WTC11 (cell line): ENCODE results near the gene CELF2. TPM values are rescaled to one million over a fixed set of nuclear protein-coding genes. Genes with fewer than 3 reads are reported as not detected.

Experiments used
- ATAC-seq: fragments of 200-7000 bp; cut with Tn5 transposase; 2 replicates; pipeline ENCODE4 v1.10.0; 2021; ENCODE audit warnings: mild to moderate bottlenecking, moderate library complexity
- CTCF ChIA-PET: fragments of 300-600 bp; sonication (Branson Sonifier 250); formaldehyde crosslinking; loops from one replicate; lab custom pipeline; 2021; ENCODE audit warnings: antibody characterized with exemption; lab: Charles Lee
- POLR2A ChIA-PET: fragments of 350-600 bp; sonication (Branson Sonifier 250); formaldehyde crosslinking; loops from one replicate; lab custom pipeline; 2021; ENCODE audit warnings: antibody characterized with exemption; lab: Charles Lee
- DNase-seq: peaks from one replicate; pipeline ENCODE4 v3.0.0; 2021; ENCODE audit warnings: low spot score
- H3K27ac Mint-ChIP-seq: 2 replicates; pipeline ENCODE4 v1.8.0; 2021; ENCODE audit warnings: mixed read lengths
- H3K27me3 Mint-ChIP-seq: 2 replicates; pipeline ENCODE4 v1.8.0; 2021; ENCODE audit warnings: low read depth, mild to moderate bottlenecking, moderate library complexity, mixed read lengths
- H3K36me3 Mint-ChIP-seq: 2 replicates; pipeline ENCODE4 v1.8.0; 2021; ENCODE audit warnings: mixed read lengths
- H3K4me1 Mint-ChIP-seq: 2 replicates; pipeline ENCODE4 v1.8.0; 2022; ENCODE audit warnings: mixed read lengths
- H3K4me3 Mint-ChIP-seq: 2 replicates; pipeline ENCODE4 v1.8.0; 2021; ENCODE audit warnings: mild to moderate bottlenecking, moderate library complexity, mixed read lengths
- H3K9me3 Mint-ChIP-seq: 2 replicates; pipeline ENCODE4 v1.8.0; 2021; ENCODE audit warnings: mixed read lengths
- FOXP1 ChIP-seq: sonication (generic); formaldehyde crosslinking; IDR thresholded peaks from 2 replicates; pipeline ENCODE4 v1.8.0; 2022; ENCODE audit warnings: missing genetic modification reagents, mild to moderate bottlenecking, moderate library complexity, borderline replicate concordance
- IRF2 ChIP-seq: sonication (generic); formaldehyde crosslinking; IDR thresholded peaks from 2 replicates; pipeline ENCODE4 v1.8.0; 2022; ENCODE audit warnings: low read depth, missing genetic modification reagents, borderline replicate concordance
- MYBL2 ChIP-seq: sonication (generic); formaldehyde crosslinking; IDR thresholded peaks from 2 replicates; pipeline ENCODE4 v1.8.1; 2023; ENCODE audit warnings: mild to moderate bottlenecking, moderate library complexity, missing genetic modification reagents
- NFE2L1 ChIP-seq: sonication (generic); formaldehyde crosslinking; IDR thresholded peaks from 2 replicates; pipeline ENCODE4 v1.8.1; 2023; ENCODE audit warnings: missing genetic modification reagents
- OVOL2 ChIP-seq: fragments of 250-450 bp; sonication (Bioruptor Pico); IDR thresholded peaks from 2 replicates; pipeline ENCODE4 v1.9.0; 2021; ENCODE audit warnings: mild to moderate bottlenecking, borderline replicate concordance
- PRRX2 ChIP-seq: fragments of 250-450 bp; sonication (Bioruptor Pico); IDR thresholded peaks from 2 replicates; pipeline ENCODE4 v1.8.0; 2021; ENCODE audit warnings: mild to moderate bottlenecking
- SOX15 ChIP-seq: fragments of 250-450 bp; sonication (Bioruptor Pico); IDR thresholded peaks from 2 replicates; pipeline ENCODE4 v1.9.0; 2021; ENCODE audit warnings: mild to moderate bottlenecking
- TEAD4 ChIP-seq: sonication (generic); formaldehyde crosslinking; IDR thresholded peaks from 2 replicates; pipeline ENCODE4 v1.8.0; 2022; ENCODE audit warnings: mild to moderate bottlenecking, missing genetic modification reagents
- ZNF121 ChIP-seq: sonication (generic); formaldehyde crosslinking; IDR thresholded peaks from 2 replicates; pipeline ENCODE4 v1.8.0; 2023; ENCODE audit warnings: missing genetic modification reagents
- total RNA-seq: library from RNA; stranded (reverse); gene quantifications from 3 replicates; pipeline ENCODE4 v1.2.3, GENCODE V29; 2021
- TF ChIP-seq, protein P1 (sequence below): sonication (generic); formaldehyde crosslinking; IDR thresholded peaks from 2 replicates; pipeline ENCODE4 v1.8.0; 2022; ENCODE audit warnings: mild to moderate bottlenecking, missing genetic modification reagents
- TF ChIP-seq, protein P2 (sequence below): sonication (generic); formaldehyde crosslinking; IDR thresholded peaks from 2 replicates; pipeline ENCODE4 v1.8.1; 2022; ENCODE audit warnings: low read depth, missing genetic modification reagents, borderline replicate concordance
- TF ChIP-seq, protein P3 (sequence below): sonication (generic); formaldehyde crosslinking; IDR thresholded peaks from 2 replicates; pipeline ENCODE4 v1.8.1; 2023; ENCODE audit warnings: mild to moderate bottlenecking, missing genetic modification reagents
- TF ChIP-seq, protein P4 (sequence below): fragments of 250-450 bp; sonication (Bioruptor Pico); IDR thresholded peaks from 2 replicates; pipeline ENCODE4 v1.9.0; 2021; ENCODE audit warnings: mild to moderate bottlenecking
- TF ChIP-seq, protein P5 (sequence below): sonication (generic); formaldehyde crosslinking; IDR thresholded peaks from 2 replicates; pipeline ENCODE4 v1.8.1; 2023; ENCODE audit warnings: mild to moderate bottlenecking, missing genetic modification reagents, moderate library complexity
- TF ChIP-seq, protein P6 (sequence below): sonication (generic); formaldehyde crosslinking; IDR thresholded peaks from 2 replicates; pipeline ENCODE4 v1.8.0; 2022; ENCODE audit warnings: mild to moderate bottlenecking, missing genetic modification reagents
- TF ChIP-seq, protein P7 (sequence below): sonication (generic); formaldehyde crosslinking; IDR thresholded peaks from 2 replicates; pipeline ENCODE4 v1.8.1; 2023; ENCODE audit warnings: mild to moderate bottlenecking, missing genetic modification reagents, borderline replicate concordance
- TF ChIP-seq, protein P8 (sequence below): fragments of 250-450 bp; sonication (Bioruptor Pico); IDR thresholded peaks from 2 replicates; pipeline ENCODE4 v1.9.0; 2021; ENCODE audit warnings: mild to moderate bottlenecking, borderline replicate concordance
- TF ChIP-seq, protein P9 (sequence below): fragments of 250-450 bp; sonication (Bioruptor Pico); IDR thresholded peaks from 2 replicates; pipeline ENCODE4 v1.9.0; 2021; ENCODE audit warnings: mild to moderate bottlenecking

Gene CELF2
- total RNA-seq, 1 experiment from 2014 or later = 24.6 TPM

DNA sequence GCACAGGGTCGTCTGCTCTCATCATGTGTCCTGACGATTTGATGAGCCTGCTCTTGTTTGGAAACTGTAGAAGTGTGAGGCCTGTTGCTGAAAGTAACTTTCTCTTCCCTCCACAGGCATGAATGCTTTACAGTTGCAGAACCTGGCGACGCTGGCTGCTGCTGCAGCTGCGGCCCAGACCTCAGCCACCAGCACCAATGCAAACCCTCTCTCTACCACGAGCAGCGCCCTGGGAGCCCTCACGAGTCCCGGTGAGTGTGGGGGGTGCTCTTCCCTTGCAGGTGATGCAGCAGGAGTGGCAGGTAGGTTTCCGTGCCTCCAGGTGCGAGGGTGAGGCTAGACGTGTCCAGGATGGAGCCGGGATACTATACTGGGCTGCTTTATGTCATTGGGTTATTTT lies 270.6 kb downstream of the CELF2 start:
- CTCF ChIA-PET = no interaction called here

More for the DNA sequence above, 270.6 kb downstream of the CELF2 start:
- no peaks in the 10 kb centered on the region for H3K9me3 Mint-ChIP-seq
- POLR2A ChIA-PET = no interaction called here
- peaks cover 8% of the 10 kb centered on the region for H3K4me1 Mint-ChIP-seq
- H3K27ac Mint-ChIP-seq = no peak overlapping the region
- H3K27me3 Mint-ChIP-seq = no peaks in the 10 kb centered on the region
- H3K36me3 Mint-ChIP-seq = 0 out of 2 replicates have a peak, but pooled peaks cover 3% of the 10 kb centered on the region
- TF ChIP-seq SOX15 (CRISPR knock-in tag) (no peak), TEAD4 (CRISPR knock-in tag) (no peak), FOXP1 (no peak), IRF2 (no peak), MYBL2 (CRISPR knock-in tag) (no peak), OVOL2 (CRISPR knock-in tag) (no peak), NFE2L1 (CRISPR knock-in tag) (no peak), ZNF121 (CRISPR knock-in tag) (no peak), PRRX2 (CRISPR knock-in tag) (no peak)
- TF ChIP-seq, protein P1, sequence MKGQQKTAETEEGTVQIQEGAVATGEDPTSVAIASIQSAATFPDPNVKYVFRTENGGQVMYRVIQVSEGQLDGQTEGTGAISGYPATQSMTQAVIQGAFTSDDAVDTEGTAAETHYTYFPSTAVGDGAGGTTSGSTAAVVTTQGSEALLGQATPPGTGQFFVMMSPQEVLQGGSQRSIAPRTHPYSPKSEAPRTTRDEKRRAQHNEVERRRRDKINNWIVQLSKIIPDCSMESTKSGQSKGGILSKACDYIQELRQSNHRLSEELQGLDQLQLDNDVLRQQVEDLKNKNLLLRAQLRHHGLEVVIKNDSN (CRISPR knock-in tag) = no peak
- TF ChIP-seq, protein P2, sequence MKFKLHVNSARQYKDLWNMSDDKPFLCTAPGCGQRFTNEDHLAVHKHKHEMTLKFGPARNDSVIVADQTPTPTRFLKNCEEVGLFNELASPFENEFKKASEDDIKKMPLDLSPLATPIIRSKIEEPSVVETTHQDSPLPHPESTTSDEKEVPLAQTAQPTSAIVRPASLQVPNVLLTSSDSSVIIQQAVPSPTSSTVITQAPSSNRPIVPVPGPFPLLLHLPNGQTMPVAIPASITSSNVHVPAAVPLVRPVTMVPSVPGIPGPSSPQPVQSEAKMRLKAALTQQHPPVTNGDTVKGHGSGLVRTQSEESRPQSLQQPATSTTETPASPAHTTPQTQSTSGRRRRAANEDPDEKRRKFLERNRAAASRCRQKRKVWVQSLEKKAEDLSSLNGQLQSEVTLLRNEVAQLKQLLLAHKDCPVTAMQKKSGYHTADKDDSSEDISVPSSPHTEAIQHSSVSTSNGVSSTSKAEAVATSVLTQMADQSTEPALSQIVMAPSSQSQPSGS = no peak
- TF ChIP-seq, protein P3, sequence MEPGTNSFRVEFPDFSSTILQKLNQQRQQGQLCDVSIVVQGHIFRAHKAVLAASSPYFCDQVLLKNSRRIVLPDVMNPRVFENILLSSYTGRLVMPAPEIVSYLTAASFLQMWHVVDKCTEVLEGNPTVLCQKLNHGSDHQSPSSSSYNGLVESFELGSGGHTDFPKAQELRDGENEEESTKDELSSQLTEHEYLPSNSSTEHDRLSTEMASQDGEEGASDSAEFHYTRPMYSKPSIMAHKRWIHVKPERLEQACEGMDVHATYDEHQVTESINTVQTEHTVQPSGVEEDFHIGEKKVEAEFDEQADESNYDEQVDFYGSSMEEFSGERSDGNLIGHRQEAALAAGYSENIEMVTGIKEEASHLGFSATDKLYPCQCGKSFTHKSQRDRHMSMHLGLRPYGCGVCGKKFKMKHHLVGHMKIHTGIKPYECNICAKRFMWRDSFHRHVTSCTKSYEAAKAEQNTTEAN (CRISPR knock-in tag) = no peak
- TF ChIP-seq, protein P4, sequence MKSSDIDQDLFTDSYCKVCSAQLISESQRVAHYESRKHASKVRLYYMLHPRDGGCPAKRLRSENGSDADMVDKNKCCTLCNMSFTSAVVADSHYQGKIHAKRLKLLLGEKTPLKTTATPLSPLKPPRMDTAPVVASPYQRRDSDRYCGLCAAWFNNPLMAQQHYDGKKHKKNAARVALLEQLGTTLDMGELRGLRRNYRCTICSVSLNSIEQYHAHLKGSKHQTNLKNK (CRISPR knock-in tag) = no peak
- TF ChIP-seq, protein P5, sequence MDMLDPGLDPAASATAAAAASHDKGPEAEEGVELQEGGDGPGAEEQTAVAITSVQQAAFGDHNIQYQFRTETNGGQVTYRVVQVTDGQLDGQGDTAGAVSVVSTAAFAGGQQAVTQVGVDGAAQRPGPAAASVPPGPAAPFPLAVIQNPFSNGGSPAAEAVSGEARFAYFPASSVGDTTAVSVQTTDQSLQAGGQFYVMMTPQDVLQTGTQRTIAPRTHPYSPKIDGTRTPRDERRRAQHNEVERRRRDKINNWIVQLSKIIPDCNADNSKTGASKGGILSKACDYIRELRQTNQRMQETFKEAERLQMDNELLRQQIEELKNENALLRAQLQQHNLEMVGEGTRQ (CRISPR knock-in tag) = no peak
- TF ChIP-seq, protein P6, sequence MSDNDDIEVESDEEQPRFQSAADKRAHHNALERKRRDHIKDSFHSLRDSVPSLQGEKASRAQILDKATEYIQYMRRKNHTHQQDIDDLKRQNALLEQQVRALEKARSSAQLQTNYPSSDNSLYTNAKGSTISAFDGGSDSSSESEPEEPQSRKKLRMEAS (CRISPR knock-in tag) = no peak
- TF ChIP-seq, protein P7, sequence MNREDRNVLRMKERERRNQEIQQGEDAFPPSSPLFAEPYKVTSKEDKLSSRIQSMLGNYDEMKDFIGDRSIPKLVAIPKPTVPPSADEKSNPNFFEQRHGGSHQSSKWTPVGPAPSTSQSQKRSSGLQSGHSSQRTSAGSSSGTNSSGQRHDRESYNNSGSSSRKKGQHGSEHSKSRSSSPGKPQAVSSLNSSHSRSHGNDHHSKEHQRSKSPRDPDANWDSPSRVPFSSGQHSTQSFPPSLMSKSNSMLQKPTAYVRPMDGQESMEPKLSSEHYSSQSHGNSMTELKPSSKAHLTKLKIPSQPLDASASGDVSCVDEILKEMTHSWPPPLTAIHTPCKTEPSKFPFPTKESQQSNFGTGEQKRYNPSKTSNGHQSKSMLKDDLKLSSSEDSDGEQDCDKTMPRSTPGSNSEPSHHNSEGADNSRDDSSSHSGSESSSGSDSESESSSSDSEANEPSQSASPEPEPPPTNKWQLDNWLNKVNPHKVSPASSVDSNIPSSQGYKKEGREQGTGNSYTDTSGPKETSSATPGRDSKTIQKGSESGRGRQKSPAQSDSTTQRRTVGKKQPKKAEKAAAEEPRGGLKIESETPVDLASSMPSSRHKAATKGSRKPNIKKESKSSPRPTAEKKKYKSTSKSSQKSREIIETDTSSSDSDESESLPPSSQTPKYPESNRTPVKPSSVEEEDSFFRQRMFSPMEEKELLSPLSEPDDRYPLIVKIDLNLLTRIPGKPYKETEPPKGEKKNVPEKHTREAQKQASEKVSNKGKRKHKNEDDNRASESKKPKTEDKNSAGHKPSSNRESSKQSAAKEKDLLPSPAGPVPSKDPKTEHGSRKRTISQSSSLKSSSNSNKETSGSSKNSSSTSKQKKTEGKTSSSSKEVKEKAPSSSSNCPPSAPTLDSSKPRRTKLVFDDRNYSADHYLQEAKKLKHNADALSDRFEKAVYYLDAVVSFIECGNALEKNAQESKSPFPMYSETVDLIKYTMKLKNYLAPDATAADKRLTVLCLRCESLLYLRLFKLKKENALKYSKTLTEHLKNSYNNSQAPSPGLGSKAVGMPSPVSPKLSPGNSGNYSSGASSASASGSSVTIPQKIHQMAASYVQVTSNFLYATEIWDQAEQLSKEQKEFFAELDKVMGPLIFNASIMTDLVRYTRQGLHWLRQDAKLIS (CRISPR knock-in tag) = no peak
- TF ChIP-seq, protein P8, sequence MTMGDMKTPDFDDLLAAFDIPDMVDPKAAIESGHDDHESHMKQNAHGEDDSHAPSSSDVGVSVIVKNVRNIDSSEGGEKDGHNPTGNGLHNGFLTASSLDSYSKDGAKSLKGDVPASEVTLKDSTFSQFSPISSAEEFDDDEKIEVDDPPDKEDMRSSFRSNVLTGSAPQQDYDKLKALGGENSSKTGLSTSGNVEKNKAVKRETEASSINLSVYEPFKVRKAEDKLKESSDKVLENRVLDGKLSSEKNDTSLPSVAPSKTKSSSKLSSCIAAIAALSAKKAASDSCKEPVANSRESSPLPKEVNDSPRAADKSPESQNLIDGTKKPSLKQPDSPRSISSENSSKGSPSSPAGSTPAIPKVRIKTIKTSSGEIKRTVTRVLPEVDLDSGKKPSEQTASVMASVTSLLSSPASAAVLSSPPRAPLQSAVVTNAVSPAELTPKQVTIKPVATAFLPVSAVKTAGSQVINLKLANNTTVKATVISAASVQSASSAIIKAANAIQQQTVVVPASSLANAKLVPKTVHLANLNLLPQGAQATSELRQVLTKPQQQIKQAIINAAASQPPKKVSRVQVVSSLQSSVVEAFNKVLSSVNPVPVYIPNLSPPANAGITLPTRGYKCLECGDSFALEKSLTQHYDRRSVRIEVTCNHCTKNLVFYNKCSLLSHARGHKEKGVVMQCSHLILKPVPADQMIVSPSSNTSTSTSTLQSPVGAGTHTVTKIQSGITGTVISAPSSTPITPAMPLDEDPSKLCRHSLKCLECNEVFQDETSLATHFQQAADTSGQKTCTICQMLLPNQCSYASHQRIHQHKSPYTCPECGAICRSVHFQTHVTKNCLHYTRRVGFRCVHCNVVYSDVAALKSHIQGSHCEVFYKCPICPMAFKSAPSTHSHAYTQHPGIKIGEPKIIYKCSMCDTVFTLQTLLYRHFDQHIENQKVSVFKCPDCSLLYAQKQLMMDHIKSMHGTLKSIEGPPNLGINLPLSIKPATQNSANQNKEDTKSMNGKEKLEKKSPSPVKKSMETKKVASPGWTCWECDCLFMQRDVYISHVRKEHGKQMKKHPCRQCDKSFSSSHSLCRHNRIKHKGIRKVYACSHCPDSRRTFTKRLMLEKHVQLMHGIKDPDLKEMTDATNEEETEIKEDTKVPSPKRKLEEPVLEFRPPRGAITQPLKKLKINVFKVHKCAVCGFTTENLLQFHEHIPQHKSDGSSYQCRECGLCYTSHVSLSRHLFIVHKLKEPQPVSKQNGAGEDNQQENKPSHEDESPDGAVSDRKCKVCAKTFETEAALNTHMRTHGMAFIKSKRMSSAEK = no peak
- TF ChIP-seq, protein P9, sequence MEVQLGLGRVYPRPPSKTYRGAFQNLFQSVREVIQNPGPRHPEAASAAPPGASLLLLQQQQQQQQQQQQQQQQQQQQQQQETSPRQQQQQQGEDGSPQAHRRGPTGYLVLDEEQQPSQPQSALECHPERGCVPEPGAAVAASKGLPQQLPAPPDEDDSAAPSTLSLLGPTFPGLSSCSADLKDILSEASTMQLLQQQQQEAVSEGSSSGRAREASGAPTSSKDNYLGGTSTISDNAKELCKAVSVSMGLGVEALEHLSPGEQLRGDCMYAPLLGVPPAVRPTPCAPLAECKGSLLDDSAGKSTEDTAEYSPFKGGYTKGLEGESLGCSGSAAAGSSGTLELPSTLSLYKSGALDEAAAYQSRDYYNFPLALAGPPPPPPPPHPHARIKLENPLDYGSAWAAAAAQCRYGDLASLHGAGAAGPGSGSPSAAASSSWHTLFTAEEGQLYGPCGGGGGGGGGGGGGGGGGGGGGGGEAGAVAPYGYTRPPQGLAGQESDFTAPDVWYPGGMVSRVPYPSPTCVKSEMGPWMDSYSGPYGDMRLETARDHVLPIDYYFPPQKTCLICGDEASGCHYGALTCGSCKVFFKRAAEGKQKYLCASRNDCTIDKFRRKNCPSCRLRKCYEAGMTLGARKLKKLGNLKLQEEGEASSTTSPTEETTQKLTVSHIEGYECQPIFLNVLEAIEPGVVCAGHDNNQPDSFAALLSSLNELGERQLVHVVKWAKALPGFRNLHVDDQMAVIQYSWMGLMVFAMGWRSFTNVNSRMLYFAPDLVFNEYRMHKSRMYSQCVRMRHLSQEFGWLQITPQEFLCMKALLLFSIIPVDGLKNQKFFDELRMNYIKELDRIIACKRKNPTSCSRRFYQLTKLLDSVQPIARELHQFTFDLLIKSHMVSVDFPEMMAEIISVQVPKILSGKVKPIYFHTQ (CRISPR knock-in tag) = no peak
- no peak for DNase-seq
- no peak overlapping the region for H3K4me3 Mint-ChIP-seq
- no peak for ATAC-seq
